Measurements from ENCODE around the gene AJM1. TPM values are rescaled to one million over a fixed set of nuclear protein-coding genes. Genes with fewer than 3 reads are reported as not detected.

The AJM1 gene
- total RNA-seq, 4 donors from 2014 or later, result 1.4 to 2.9 (median 1.6) TPM

DNA sequence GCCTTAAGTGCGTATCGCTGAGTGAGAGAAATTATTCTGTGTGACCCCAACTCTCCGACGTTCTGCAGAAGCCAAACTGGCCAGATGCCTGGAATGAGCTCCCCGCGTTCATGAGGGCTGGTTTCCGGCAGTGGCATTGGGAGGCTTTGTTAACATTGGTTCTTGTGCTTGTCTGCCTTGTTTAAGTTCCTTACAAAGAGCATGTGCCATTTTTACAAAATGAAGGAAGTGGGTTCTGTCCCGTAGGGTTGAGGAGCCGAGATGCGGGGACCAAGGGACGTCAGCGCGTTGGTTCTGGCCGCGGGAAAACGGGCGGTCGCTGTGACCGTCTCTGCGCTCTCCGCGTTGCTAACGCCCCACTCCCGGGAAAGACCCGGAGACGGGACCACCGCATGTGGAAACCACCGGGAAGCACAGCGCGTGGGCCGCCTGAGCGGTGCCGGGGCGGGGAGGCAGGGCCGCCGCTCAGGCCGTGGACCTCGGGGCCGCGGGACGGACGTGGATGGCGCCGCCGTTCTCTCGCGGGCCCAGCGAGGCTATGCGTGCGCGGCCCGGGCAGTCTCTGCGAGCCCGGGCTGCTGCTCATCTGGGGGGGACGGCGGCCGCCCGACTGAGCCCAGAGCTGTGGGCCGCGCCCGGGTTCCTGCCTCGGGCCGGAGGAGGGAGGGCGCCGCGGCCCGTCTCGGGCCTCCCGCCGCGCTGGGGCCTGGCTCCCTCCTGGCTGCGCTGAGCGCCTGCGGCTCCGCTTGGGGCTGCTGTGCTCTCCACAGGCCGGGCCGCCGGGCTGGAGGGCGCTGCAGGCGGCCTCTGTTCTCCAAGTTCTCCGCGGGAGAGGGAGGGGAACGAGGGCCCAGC is 21.1 kb upstream of the AJM1 start:
- TF ChIP-seq, protein P1, sequence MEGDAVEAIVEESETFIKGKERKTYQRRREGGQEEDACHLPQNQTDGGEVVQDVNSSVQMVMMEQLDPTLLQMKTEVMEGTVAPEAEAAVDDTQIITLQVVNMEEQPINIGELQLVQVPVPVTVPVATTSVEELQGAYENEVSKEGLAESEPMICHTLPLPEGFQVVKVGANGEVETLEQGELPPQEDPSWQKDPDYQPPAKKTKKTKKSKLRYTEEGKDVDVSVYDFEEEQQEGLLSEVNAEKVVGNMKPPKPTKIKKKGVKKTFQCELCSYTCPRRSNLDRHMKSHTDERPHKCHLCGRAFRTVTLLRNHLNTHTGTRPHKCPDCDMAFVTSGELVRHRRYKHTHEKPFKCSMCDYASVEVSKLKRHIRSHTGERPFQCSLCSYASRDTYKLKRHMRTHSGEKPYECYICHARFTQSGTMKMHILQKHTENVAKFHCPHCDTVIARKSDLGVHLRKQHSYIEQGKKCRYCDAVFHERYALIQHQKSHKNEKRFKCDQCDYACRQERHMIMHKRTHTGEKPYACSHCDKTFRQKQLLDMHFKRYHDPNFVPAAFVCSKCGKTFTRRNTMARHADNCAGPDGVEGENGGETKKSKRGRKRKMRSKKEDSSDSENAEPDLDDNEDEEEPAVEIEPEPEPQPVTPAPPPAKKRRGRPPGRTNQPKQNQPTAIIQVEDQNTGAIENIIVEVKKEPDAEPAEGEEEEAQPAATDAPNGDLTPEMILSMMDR (IDR thresholded peaks at IDR 0.05), result no peak
- TF ChIP-seq POLR2A (IDR thresholded peaks at IDR 0.05), result no peak
- WGBS, 2 donors, result 51 to 58% methylated on average over 46 to 75 of the region's 83 CpGs
- intact Hi-C loops (cut with DNase I; ENCODE audit: low total_unique reads), result no loop called here
- no peak overlapping the region for H3K4me3 ChIP-seq (ENCODE audit: low read depth, poor library complexity, severe bottlenecking)
- no peak for DNase-seq (ENCODE audit: low spot score in 2 of 2)

DNA sequence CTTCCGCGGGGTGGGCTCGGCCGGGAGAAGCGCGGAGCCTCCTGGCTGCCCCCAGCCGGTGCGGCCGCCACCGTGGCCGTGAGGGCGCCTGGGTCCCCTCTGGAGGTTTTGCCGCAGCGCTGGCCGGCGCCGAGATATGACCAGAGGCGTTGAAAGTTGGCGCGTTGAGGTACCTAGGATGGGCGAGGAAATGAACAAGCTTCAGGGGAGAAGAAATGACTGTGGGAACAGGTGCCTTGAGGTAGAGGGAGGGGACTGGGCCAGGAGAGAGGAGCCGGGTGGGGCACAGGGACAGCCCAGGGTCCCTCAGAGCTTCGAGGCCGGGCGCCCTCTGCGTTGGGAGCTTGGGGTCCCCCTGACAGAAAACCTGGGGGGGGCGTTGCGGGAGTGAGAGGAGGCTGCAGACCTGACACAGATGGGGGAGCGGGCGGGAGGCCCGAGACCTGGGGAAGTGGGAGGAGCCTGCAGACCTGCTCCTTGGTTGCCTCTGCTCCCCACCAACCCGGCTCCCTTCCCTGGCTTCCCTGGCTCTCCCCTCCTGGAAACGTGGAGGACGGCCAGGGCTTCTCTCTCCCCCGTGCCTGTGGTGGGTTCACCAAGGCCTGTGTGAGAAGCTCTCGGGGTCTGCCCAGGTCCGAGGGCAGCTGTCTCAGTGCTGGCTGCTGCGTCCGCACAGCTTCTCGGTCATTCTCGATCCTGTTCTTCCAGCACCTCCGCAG is 20.3 kb upstream of the AJM1 start:
- DNase-seq (ENCODE audit: low spot score in 2 of 2), result no peak
- intact Hi-C loops (cut with DNase I; ENCODE audit: low total_unique reads), result no loop called here
- TF ChIP-seq, protein P1 (IDR thresholded peaks at IDR 0.05), result no peak
- TF ChIP-seq POLR2A (IDR thresholded peaks at IDR 0.05), result no peak
- no peak overlapping the region for H3K4me3 ChIP-seq (ENCODE audit: low read depth, poor library complexity, severe bottlenecking)
- WGBS, 2 donors, result 79 to 81% methylated on average over 38 to 42 of the region's 42 CpGs

DNA sequence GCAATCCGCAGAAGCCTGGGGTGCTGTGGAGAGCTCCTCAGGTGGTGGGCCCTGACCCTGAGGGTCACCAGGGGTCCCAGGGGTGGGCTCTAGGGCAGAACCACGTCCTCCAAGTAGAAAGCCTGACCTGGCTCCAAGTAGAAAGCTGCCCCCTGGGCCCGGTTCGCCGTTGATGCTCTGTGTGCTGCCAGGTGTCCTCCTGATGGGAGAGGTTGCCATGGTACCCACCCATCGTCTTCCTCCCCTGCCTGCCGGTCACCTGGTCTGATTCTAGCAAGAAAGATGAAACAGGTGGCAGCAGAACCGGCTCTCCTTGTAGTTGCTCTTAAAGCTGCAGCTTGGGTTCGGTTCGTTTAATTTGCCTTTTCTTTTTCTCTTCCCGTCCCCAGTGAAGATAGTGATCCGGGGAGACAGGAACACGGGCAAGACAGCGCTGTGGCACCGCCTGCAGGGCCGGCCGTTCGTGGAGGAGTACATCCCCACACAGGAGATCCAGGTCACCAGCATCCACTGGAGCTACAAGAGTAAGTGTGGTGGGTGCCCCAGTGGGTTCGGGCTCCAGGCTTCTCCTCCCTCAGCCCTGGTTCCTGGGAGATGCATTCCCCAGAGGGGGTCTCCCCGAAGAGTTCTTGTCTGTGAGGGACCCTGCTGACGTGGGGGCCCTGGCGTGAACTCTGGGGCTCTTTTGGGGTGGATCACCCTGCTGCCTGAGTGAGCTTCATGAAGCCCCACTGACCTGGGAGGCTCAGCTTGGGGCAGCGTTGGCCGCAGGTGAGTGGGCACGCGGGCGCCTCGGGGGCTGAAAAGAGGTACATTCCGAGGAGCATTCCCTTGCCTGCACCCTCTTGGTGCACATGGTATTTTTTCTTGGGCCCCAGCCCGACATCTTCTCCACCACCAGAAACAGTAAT is 18.9 kb upstream of the AJM1 start:
- intact Hi-C loops (cut with DNase I; ENCODE audit: low total_unique reads), result no loop called here
- no peak overlapping the region for H3K4me3 ChIP-seq (ENCODE audit: low read depth, poor library complexity, severe bottlenecking)
- TF ChIP-seq, protein P1 (IDR thresholded peaks at IDR 0.05), result no peak
- no peak for TF ChIP-seq POLR2A (IDR thresholded peaks at IDR 0.05)
- WGBS, 2 donors, result 89% methylated on average over 30 of the region's 30 CpGs
- no peak for DNase-seq (ENCODE audit: low spot score in 2 of 2)

DNA sequence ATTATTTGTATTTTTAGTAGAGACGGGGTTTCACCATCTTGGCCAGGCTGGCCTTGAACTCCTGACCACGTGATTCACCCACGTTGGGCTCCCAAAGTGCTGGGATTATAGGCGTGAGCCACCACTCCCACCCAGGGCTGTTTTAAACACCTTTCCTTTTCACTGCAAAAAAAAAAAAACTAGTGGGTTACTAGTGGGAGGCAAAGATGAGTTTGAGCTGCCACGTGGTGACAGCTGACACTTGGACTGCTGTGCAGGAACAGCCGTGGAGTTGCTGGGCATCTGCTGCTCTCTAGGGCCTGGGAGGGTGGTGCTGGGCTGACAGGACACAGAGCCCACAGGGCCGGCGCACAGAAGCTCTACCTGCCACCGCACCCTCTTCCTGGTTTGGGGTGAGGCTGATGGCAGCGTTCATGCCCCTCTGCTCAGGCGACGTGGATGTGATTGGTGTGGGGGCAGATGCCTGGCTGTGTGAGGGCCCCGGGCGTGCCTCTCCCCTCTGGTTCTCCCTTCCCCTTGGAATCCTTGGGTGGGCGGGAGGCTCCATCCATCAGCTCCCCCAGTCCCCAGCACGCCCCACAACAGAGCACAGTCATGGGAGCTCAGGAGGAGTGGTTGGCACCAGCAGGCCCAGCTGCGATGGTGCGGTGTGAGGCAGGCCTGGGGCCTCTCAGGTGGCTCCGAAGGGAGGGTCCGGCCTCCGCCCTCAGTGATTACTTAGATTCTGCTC is 17.6 kb upstream of the AJM1 start:
- no peak overlapping the region for H3K4me3 ChIP-seq (ENCODE audit: low read depth, poor library complexity, severe bottlenecking)
- intact Hi-C loops (cut with DNase I; ENCODE audit: low total_unique reads), result no loop called here
- TF ChIP-seq, protein P1 (IDR thresholded peaks at IDR 0.05), result no peak
- no peak for DNase-seq (ENCODE audit: low spot score in 2 of 2)
- WGBS, 2 donors, result 90 to 94% methylated on average over 21 of the region's 21 CpGs
